Endometrium (tissue), 2 donors: ENCODE results near the gene APOBEC3G.
"Not testable (repeated sequence)": the region's sequence is repeated elsewhere in the genome, so short reads cannot be mapped to it uniquely, and the experiment has no call there.

Experiments used
- FAIRE-seq: peaks from 2 replicates; lab custom pipeline; 2012; peaks lifted over from hg19 to GRCh38; lab: Jason Lieb, UNC
- donor health status: control.
- donor health status: control.

Gene APOBEC3G

DNA sequence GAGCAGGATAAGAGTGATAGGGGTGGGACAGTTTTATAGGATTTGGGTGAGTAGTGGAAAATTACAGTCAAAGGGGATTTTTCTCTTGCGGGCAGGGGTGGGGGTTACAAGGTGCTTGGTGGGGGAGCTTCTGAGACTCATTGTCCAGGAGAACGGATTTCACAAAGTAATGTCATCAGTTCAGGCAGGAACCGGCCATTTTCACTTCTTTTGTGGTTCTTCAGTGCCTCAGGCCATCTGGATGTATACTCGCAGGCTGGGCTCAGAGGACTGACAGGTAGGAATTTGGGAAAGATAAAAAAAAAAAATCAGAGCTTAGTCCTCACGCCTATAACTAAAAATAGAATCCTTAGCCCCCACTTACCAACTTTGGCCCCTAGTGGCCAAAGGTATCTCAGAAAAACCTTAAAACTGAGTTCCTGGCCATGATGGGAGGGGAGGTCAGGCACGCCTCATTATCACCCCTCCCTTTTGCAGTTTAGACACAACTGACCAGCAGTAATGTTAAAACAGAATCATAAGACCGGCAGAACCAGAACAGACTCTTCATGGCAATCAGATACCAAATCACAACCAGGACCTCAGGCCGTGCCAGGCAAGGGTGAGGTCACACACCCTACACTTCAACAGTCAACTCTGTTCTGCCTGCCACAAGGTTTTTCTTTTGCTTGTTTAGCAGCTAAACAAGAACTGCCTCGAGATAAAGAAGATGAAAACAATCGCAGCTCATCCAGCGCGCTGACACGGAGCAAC is 8.9 kb upstream of the APOBEC3G start:
- FAIRE-seq: no peak

- no peak for FAIRE-seq
Measured at GRCh38 chr22:39070186-39070585, 6.9 kb upstream of the APOBEC3G start.

DNA sequence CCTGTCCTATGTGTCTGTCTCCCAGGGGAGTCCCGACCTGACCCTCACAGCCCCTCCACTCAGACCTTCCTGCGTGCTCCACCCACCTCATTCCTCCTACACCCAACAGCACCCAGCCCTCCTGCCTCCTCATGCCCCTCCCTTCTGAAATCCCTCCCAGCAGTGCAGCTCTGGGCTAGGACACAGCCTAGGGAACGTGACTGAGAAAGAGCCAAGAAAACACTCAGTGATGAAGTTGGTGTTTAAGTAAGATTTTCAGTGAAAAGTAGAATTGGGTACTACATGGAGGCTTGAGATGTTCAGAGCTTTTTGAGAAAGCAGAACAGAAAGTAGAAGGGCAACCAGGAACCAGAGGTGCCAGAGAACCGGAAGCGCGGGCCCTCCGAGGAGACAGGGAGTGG is 4.5 kb upstream of the APOBEC3G start:
- not testable (repeated sequence) for FAIRE-seq

DNA sequence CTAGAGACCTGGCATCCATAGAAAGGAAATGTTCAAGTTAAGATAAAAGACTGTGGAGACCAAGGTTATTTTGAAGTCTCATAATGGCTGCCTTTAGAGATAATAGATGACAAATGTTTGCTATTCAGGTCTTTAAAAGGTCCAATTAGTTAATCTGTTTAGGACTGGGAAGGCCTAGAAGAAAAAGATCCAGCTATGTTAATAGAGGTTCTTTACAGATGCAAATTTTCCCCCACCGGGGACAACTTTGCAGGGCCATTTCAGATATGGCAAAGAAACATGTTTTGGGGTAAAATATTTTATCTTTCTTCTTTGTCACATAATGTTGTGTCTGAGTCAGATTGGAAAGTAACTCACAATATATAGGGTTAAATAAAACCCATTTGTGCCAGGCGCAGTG is 3.1 kb upstream of the APOBEC3G start:
- no peak for FAIRE-seq

- not testable (repeated sequence) for FAIRE-seq
Measured at GRCh38 chr22:39076155-39077025, 685 bp upstream of the APOBEC3G start.

- not testable (repeated sequence) for FAIRE-seq
Measured at GRCh38 chr22:39077912-39078311, 837 bp downstream of the APOBEC3G start.

DNA sequence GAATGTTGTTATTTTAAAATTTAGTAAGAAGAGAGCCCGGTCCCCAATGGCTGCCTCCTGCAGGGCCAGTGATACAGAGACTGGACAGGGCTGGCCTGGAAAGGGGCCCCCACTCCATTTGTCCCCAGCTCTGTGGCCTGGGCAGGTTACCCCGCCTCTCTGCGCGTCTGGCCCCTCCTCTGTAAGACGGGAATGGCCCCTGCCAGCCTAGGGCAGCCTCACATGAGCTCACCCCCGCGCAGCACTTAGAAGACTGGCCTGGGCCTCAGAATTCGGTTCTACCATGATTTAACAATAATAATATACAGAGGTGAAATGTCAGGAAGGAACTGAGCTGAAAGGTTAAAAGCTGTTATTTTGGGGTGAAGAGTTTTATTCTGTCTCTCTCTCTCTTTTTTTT is 1.3 kb downstream of the APOBEC3G start:
- no peak for FAIRE-seq

- FAIRE-seq: not testable (repeated sequence)
Measured at GRCh38 chr22:39079054-39079637, 2.1 kb downstream of the APOBEC3G start.

DNA sequence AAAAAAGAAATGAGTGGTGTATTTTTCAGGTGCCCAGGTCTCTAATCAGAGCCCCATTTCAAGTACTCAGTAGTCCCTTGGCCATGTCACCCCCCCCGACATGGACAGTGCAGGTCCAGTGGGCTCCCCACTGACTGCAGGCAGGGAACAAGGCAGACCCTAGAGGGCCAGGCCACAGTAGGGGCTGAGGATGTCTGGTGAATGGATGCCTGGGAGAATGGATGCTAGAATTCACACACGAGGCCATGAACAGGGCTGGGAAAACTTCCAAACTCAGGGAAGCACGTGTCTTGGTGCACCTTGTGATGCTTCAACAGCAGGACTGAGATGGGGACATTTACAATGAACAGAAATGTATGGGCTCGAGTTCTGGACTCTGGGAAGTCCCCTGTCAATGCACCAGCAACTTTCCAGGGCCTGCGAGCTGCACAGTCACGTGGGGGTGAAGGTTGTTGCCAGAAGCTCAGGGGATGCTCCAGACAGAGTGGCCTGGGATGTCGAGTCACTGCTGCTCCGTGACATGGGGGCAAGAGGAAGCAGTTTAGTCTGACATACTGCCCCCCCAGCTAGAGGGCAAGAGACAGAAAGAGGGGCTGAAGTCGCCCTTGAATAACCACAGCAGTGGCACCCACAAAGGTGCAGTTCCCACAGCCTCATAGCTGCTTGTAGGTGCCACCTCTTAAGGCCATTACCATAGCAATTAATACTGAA is 3.1 kb downstream of the APOBEC3G start:
- FAIRE-seq: no peak

DNA sequence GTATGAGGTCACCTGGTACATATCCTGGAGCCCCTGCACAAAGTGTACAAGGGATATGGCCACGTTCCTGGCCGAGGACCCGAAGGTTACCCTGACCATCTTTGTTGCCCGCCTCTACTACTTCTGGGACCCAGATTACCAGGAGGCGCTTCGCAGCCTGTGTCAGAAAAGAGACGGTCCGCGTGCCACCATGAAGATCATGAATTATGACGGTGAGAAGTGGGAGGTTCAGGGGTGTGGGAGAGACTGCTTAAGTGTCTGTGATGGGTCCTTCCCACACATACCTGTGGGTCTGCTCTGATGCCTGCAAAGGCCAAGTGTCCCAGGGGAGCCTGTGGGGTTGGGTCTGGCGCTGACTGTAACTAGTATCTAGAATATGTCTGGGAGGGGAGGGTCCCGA is 3.9 kb downstream of the APOBEC3G start:
- no peak for FAIRE-seq

DNA sequence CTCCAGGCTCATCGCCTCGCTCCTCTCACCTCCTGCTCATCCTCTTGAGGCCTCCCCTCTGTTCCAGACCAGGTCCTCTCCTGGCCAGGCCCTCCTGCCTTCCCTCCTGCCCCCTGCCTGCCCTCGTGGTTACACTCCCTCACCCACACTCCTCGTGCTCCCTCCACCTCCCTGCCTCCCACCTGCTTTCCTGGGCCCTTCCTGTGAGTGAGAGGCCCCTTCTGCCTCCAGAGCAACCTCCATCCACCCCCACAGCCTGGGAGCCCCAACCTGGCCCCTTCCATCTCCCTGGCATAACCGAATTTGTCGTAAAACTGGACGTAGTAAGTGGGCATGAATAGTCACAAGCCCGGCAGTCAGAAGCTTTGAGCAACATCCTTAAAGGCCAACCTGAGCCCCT is 4.5 kb downstream of the APOBEC3G start:
- no peak for FAIRE-seq

DNA sequence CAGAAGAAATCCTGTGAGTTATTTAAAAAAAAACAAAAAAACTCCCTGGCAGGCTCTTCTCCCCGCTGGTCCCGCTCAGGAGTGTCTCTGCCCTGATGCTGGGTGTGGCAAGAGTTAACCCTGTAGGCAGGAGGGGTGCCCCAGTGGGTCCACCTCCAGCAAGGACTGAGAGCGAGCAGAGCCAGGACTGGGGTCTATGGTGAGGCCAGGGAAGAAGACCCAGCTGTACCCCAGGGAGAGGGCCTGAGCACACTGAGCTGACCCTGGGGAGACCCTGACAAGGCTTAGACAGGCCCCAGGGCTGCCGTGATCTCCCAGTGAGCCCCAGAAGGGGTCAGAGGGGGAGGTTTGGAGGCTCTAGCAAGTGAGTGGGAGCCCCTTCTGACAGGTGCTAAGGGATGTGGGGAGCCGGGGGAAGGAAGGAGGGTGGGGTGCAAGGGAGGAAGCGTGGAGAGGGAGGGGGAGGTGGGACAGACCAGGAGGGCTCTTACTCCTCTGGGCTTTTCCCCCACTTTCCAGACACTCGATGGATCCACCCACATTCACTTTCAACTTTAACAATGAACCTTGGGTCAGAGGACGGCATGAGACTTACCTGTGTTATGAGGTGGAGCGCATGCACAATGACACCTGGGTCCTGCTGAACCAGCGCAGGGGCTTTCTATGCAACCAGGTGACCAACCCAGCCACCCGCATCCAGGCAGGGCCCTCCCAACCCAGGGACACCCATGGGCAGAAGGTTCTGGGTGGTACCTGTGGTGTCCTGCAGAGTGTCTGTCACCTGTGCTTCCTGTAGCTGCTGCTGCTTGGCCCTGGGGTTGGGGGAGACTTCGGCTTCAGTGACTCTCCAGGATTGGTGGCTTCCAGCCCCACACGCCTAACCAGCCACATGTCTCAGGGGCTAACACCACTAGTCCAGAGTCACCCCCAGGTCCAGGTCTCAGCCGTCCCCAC is 6.4 kb downstream of the APOBEC3G start:
- no peak for FAIRE-seq

- no peak for FAIRE-seq
Measured at GRCh38 chr22:39084666-39085065, 7.6 kb downstream of the APOBEC3G start.

DNA sequence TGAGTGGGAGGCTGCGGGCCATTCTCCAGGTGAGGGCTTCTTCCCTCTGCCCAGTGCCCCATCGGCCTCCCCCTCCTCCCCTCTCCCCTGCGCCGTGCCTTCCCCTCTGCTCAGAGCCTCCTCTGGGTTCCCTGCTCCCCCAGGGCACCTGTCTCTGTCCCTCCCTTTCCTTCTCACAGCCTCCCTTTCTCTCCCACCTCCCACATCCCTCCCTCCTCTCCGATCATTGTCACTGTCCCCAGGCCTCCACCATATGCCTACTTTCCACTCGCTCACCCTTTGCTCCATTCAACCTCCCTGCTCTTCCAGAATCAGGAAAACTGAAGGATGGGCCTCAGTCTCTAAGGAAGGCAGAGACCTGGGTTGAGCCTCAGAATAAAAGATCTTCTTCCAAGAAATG is 10.0 kb downstream of the APOBEC3G start:
- FAIRE-seq: no peak

DNA sequence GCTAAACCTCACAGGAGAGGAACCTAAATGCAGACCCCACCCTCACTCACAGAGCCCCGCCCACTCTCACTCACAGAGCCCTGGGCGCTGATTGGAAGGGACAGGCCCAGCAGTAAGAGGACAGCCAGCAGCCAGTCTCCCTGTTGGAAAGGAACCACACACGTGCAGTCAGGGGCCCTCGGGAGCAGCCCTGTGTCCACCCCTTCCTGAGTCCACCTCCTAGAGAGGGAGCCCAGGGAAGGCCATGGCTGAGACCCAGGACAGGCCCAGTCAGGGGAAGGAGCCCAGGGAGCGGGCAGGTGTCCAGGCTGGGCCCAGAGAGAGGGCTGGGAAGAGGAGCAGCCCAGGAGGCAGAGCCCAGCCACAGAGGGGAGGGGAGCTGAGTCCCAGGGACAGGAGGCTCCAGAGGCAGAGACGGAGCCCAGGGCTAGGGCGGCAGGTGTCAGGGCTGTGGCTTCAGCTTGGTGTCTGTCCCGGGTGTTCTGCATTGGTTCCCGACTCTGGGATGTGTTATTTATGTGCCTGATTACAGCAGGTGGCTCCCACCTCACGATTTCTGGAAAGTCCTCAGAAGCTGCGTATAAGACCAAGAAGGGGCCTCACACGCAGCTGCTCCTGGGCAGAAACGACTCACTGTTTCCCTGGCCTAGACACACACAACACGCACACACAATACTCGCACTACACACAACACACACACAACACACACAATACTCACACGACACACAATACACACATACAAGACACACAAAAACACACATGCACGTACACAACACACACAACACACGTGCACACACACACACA is 11.0 kb downstream of the APOBEC3G start:
- no peak for FAIRE-seq

GRCh38 chr22:39088685-39089032 is 11.6 kb downstream of the APOBEC3G start:
- FAIRE-seq: no peak

GRCh38 chr22:39089928-39090327 is 12.9 kb downstream of the APOBEC3G start:
- no peak for FAIRE-seq

- no peak for FAIRE-seq
Measured at GRCh38 chr22:39090426-39091064, 13.5 kb downstream of the APOBEC3G start.

DNA sequence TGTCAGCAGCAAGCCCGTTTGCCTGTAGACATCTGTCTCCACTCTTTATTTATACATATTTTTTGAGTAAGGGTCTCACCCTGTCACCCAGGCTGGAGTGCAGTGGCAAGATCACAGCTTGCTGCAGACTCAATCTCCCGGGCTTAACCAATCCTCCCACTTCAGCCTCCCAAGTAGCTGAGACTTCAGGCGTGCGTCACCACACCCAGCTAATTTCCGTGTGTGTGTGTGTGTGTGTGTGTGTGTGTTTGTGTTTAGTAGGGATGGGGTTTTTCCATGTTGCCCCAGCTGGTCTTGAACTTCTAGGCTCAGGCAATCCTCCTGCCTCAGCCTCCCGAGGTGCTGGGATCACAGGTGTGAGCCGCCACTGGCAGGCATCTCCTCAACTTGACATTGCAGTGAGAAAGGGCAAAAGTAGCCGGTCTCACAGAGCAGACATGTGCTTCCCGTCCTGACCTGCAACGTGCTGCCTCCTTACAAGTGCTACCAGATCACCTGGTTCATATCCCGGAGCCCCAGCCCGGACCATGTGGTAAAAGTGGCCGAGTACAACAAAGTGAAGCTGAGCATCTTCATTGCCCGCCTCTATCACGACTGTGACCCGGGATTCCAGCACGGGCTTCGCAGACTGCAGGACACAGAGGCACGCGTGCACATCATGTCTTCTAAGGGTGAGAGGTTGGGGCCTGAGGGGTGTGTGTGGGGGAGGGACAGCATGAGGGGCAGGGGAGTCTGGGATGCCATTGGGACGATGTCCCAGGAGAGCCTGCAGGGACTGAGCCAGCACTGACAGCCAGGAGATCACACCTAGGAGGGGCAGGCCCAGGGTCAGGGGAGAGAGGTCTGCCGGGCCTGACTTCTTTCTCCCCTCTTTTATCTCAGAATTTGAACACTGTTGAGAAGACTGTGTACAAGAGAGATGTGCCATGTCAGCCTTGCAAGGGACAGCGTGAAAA is 14.3 kb downstream of the APOBEC3G start:
- FAIRE-seq: no peak
